Measurements from ENCODE around the gene ANKIB1.

DNA sequence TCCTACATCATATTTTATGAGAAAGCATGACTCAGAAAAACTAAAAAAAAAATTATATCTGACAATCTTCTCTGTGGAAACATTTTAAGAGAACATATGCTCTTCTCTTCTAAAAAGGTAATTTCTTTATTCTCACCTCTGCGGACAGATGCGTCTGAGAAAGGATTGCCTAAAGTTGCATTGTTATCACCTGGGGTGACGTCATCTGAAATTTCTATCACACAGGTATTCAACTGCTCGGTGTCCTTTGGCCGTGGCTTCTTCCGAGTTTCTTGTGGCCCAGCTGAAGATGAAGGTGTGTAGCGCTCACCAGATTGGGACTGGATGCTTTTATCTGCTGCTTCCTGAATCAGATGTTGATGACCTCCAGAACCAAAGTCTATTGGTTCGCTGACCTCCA, 187.2 kb downstream of the ANKIB1 start:
- TF ChIP-seq, protein P1, sequence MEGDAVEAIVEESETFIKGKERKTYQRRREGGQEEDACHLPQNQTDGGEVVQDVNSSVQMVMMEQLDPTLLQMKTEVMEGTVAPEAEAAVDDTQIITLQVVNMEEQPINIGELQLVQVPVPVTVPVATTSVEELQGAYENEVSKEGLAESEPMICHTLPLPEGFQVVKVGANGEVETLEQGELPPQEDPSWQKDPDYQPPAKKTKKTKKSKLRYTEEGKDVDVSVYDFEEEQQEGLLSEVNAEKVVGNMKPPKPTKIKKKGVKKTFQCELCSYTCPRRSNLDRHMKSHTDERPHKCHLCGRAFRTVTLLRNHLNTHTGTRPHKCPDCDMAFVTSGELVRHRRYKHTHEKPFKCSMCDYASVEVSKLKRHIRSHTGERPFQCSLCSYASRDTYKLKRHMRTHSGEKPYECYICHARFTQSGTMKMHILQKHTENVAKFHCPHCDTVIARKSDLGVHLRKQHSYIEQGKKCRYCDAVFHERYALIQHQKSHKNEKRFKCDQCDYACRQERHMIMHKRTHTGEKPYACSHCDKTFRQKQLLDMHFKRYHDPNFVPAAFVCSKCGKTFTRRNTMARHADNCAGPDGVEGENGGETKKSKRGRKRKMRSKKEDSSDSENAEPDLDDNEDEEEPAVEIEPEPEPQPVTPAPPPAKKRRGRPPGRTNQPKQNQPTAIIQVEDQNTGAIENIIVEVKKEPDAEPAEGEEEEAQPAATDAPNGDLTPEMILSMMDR (IDR thresholded peaks at IDR 0.05): no peak
- TF ChIP-seq POLR2A (IDR thresholded peaks at IDR 0.05): no peak
